HepG2 (cell line): ENCODE data around the gene TBC1D24. TPM values are rescaled to one million over a fixed set of nuclear protein-coding genes. Genes with fewer than 3 reads are reported as not detected.

Experiments used
- ATAC-seq: fragments of 200-7000 bp; cut with Tn5 transposase; 3 replicates; pipeline ENCODE4 v1.9.1; 2020; ENCODE audit warnings: mild to moderate bottlenecking, moderate library complexity
- BruUV-seq: library from RNA; stranded (reverse); fragments of 400-500 nt; replicated peaks from 2 replicates; lab custom pipeline; 2021; lab: Mats Ljungman, UMichigan
- CTCF ChIA-PET: fragments of 300-600 bp; formaldehyde crosslinking; extraction: SDS; loops from one replicate; lab custom pipeline; 2021; ENCODE audit warnings: low total read pairs, inconsistent platforms, low intra/inter-chr PET ratio; lab: Yijun Ruan, JAX
- POLR2A ChIA-PET: fragments of 350-600 bp; sonication (Branson Sonifier 250); formaldehyde crosslinking; loops from one replicate; lab custom pipeline; 2020; ENCODE audit warnings: antibody characterized with exemption, inconsistent platforms; lab: Yijun Ruan, JAX
- DNase-seq: peaks from one replicate; pipeline ENCODE4 v3.0.0-alpha.2; 2015; ENCODE audit warnings: low spot score
- FAIRE-seq: peaks from 3 replicates; lab custom pipeline; 2011; peaks lifted over from hg19 to GRCh38; lab: Jason Lieb, UNC
- H2AFZ ChIP-seq: one replicate; pipeline ENCODE4 v1.6.1; 2011; ENCODE audit warnings: low read length, inconsistent platforms
- H3K27ac ChIP-seq: fragments of 300-600 bp; 3 replicates; pipeline ENCODE4 v1.8.0; 2011; ENCODE audit warnings: mixed run types, mild to moderate bottlenecking, mixed read lengths, low read length, inconsistent platforms; ENCODE audit not compliant: insufficient read depth; ENCODE audit errors: extremely low read length
- H3K27me3 ChIP-seq, 2 experiments: fragments of 200-600 bp in 1 of 2; 2 replicates in 1 of 2; 3 replicates in 1 of 2; pipeline versions ENCODE4 v1.6.0 to v1.8.0; 2011; ENCODE audit warnings: low read length in 2 of 2, mild to moderate bottlenecking in 2 of 2, moderate library complexity in 2 of 2, inconsistent platforms in 1 of 2; ENCODE audit not compliant: insufficient read depth in 2 of 2, control insufficient read depth in 1 of 2
- H3K36me3 ChIP-seq, 2 experiments: fragments of 200-600 bp in 1 of 2; replicated peaks in 1 of 2; 2 replicates in 1 of 2; 3 replicates in 1 of 2; pipeline versions ENCODE4 v1.5.1 to v1.8.0; 2011; ENCODE audit warnings: low read length in 2 of 2, inconsistent platforms in 1 of 2; ENCODE audit not compliant: insufficient read depth in 2 of 2, control insufficient read depth in 1 of 2
- H3K4me1 ChIP-seq: 2 replicates; pipeline ENCODE4 v1.5.1; 2012; ENCODE audit warnings: low read length, inconsistent platforms; ENCODE audit not compliant: insufficient read depth
- H3K4me2 ChIP-seq: 2 replicates; pipeline ENCODE4 v1.6.0; 2011; ENCODE audit warnings: low read depth, low read length, inconsistent platforms
- H3K4me3 ChIP-seq, 3 experiments: fragments of 200-600 bp in 1 of 3; sonication (generic), shearing (Covaris generic) in 1 of 3; replicated peaks in 1 of 3; 2 replicates each; pipeline ENCODE4 v1.5.1; 2011 to 2016; ENCODE audit warnings: low read length in 3 of 3, inconsistent platforms in 2 of 3, low read depth in 2 of 3, mild to moderate bottlenecking in 2 of 3, control low read depth in 1 of 3, mixed read lengths in 1 of 3; ENCODE audit not compliant: insufficient read depth in 1 of 3
- H3K79me2 ChIP-seq: one replicate; pipeline ENCODE4 v1.6.1; 2011; ENCODE audit warnings: low read length, inconsistent platforms; ENCODE audit not compliant: insufficient read depth
- H3K9ac ChIP-seq: 2 replicates; pipeline ENCODE4 v1.6.0; 2011; ENCODE audit warnings: mild to moderate bottlenecking, low read depth, low read length, inconsistent platforms; ENCODE audit not compliant: insufficient read depth
- H3K9me3 ChIP-seq: 2 replicates; pipeline ENCODE4 v1.5.1; 2012; ENCODE audit warnings: mild to moderate bottlenecking, low read length
- H4K20me1 ChIP-seq: 2 replicates; pipeline ENCODE4 v1.6.0; 2011; ENCODE audit warnings: inconsistent platforms, mild to moderate bottlenecking, low read length, moderate library complexity; ENCODE audit not compliant: insufficient read depth
- AGO2 ChIP-seq: fragments of 200-400 bp; formaldehyde crosslinking; optimal IDR thresholded peaks from 2 replicates; pipeline ENCODE3; 2017; ENCODE audit warnings: mild to moderate bottlenecking, low read depth, low read length, moderate library complexity
- AHR ChIP-seq: IDR thresholded peaks from 2 replicates; pipeline ENCODE4 v1.6.1; 2018; ENCODE audit warnings: missing genetic modification reagents, missing compliant biosample characterization
- AKAP8 ChIP-seq: sonication (generic); formaldehyde crosslinking; IDR thresholded peaks from 2 replicates; pipeline ENCODE4 v1.5.1; 2020; ENCODE audit warnings: mild to moderate bottlenecking, missing genetic modification reagents
- BRCA1 ChIP-seq: sonication (generic); formaldehyde crosslinking; IDR thresholded peaks from 2 replicates; pipeline ENCODE4 v1.4.0; 2020; ENCODE audit warnings: missing genetic modification reagents
- FOXJ3 ChIP-seq: sonication (generic); formaldehyde crosslinking; IDR thresholded peaks from 2 replicates; pipeline ENCODE4 v1.4.0; 2020; ENCODE audit warnings: missing genetic modification reagents, mild to moderate bottlenecking, borderline replicate concordance
- GPN1 ChIP-seq: sonication (generic); formaldehyde crosslinking; IDR thresholded peaks from 2 replicates; pipeline ENCODE4 v1.5.1; 2020; ENCODE audit warnings: missing genetic modification reagents, borderline replicate concordance
- HDAC1 ChIP-seq: sonication (generic); formaldehyde crosslinking; IDR thresholded peaks from 2 replicates; pipeline ENCODE4 v1.5.1; 2020; ENCODE audit warnings: mild to moderate bottlenecking, missing genetic modification reagents
- MATR3 ChIP-seq: sonication (generic); formaldehyde crosslinking; IDR thresholded peaks from 2 replicates; pipeline ENCODE4 v1.4.0; 2020; ENCODE audit warnings: missing genetic modification reagents
- MXI1 ChIP-seq: IDR thresholded peaks from 3 replicates; pipeline ENCODE4 v1.6.1; 2012; ENCODE audit warnings: low read depth, low read length, inconsistent platforms, borderline replicate concordance
- SP4 ChIP-seq: sonication (generic); formaldehyde crosslinking; IDR thresholded peaks from 2 replicates; pipeline ENCODE4 v1.8.1; 2023; ENCODE audit warnings: mild to moderate bottlenecking, missing genetic modification reagents
- U2AF2 ChIP-seq: fragments of 200-400 bp; formaldehyde crosslinking; IDR thresholded peaks from 2 replicates; pipeline ENCODE4 v1.6.1; 2017; ENCODE audit warnings: low read depth, mild to moderate bottlenecking, low read length
- ZMYM2 ChIP-seq: sonication (generic); formaldehyde crosslinking; IDR thresholded peaks from 2 replicates; pipeline ENCODE4 v1.8.0; 2022; ENCODE audit warnings: mild to moderate bottlenecking, missing genetic modification reagents
- ZNF501 ChIP-seq: sonication (generic); formaldehyde crosslinking; IDR thresholded peaks from 2 replicates; pipeline ENCODE4 v1.5.1; 2020; ENCODE audit warnings: mild to moderate bottlenecking, moderate library complexity, missing genetic modification reagents
- ZNF550 ChIP-seq: sonication (generic); formaldehyde crosslinking; IDR thresholded peaks from 2 replicates; pipeline ENCODE4 v1.4.0; 2020; ENCODE audit warnings: mild to moderate bottlenecking, missing genetic modification reagents, borderline replicate concordance
- ZNF567 ChIP-seq: sonication (generic); formaldehyde crosslinking; IDR thresholded peaks from 2 replicates; pipeline ENCODE4 v1.8.1; 2023; ENCODE audit warnings: mild to moderate bottlenecking, missing genetic modification reagents, borderline replicate concordance
- ZNF83 ChIP-seq: sonication (generic); formaldehyde crosslinking; IDR thresholded peaks from 2 replicates; pipeline ENCODE4 v1.4.0; 2020; ENCODE audit warnings: missing genetic modification reagents, mild to moderate bottlenecking, borderline replicate concordance
- WGBS: methylation state at CpG from one replicate; pipeline ENCODE4 v1.1.6; 2017; ENCODE audit warnings: low lambda C conversion rate; 5-methylcytosine and 5-hydroxymethylcytosine counted together
- in situ Hi-C: cut with HindIII; loops from 2 replicates; pipeline ENCODE4 v1.10.0; 2017; ENCODE audit warnings: low pct_unique_long_range_greater_than_20kb; ENCODE audit not compliant: extremely low pct_ligation_motif_present
- intact Hi-C: fragments of 100-400 bp; cut with micrococcal nuclease; formaldehyde crosslinking; loops from one replicate; pipeline ENCODE4 v1.10.0; 2022; ENCODE audit not compliant: unreplicated experiment
- polyA plus RNA-seq, 8 experiments: library from polyadenylated mRNA; depleted of rRNA in 3 of 8; stranded (reverse) in 7 of 8; unstranded in 1 of 8; fragments of >200 nt; fragmentation: Illumina TruSeq in 4 of 8; extraction: Trizol in 4 of 8; gene quantifications; 2 replicates each; pipeline versions ENCODE4 v1.2.1 to v1.2.3, GENCODE V29; 2011 to 2016; ENCODE audit warnings: low read depth in 4 of 8, missing spikeins in 1 of 8, mixed read lengths in 1 of 8; ENCODE audit not compliant: insufficient read depth in 1 of 8
- total RNA-seq, 5 experiments: library from RNA; depleted of rRNA; stranded (reverse); fragments of >200 nt; fragmentation: Illumina TruSeq; extraction: Trizol; gene quantifications; 2 replicates each; pipeline ENCODE4 v1.2.3, GENCODE V29; 2016; ENCODE audit warnings: low read depth in 1 of 5
- TF ChIP-seq, protein P1 (sequence below): sonication (generic); formaldehyde crosslinking; IDR thresholded peaks from 2 replicates; pipeline ENCODE4 v1.9.0; 2022; ENCODE audit warnings: missing genetic modification reagents, mild to moderate bottlenecking, borderline replicate concordance
- TF ChIP-seq, protein P2 (sequence below): sonication (generic); formaldehyde crosslinking; IDR thresholded peaks from 2 replicates; pipeline ENCODE4 v1.4.0; 2020; ENCODE audit warnings: low read depth, mild to moderate bottlenecking, missing genetic modification reagents
- TF ChIP-seq, protein P3 (sequence below): sonication (generic); formaldehyde crosslinking; IDR thresholded peaks from 2 replicates; pipeline ENCODE4 v1.4.0; 2020; ENCODE audit warnings: missing genetic modification reagents

TBC1D24 gene
- total and polyA plus RNA-seq, 2 of the 13 experiments (the other 11 are each of a cell fraction or from before 2014, with no cell fraction given) = 7.7 to 13.7 TPM

DNA sequence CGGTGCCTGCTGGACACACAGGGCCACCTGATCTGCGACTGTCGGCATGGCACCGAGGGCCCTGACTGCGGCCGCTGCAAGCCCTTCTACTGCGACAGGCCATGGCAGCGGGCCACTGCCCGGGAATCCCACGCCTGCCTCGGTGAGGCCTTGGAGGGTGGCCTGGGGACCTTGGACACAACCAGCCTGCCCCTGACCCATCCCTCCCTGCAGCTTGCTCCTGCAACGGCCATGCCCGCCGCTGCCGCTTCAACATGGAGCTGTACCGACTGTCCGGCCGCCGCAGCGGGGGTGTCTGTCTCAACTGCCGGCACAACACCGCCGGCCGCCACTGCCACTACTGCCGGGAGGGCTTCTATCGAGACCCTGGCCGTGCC lies 2.5 kb upstream of the TBC1D24 start:
- Histone ChIP-seq H4K20me1 (peaks cover 9% of the 10 kb centered on the region; the same call in 1 of the 2 replicates), H3K27me3 (peaks cover 8 to 25% of the 10 kb centered on the region in 2 experiments), H3K79me2 (no peaks in the 10 kb centered on the region), H3K4me2 (peak overlapping the region; percentile 89), H3K4me3 (peak overlapping the region in 1 of 3 experiments; percentile 85; a peak in 2 of 6 replicates), H3K9ac (no peak overlapping the region), H3K36me3 (no peaks in the 10 kb centered on the region), H3K27ac (no peak overlapping the region), H2AFZ (no peak overlapping the region), H3K9me3 (no peaks in the 10 kb centered on the region), H3K4me1 (peaks cover 71% of the 10 kb centered on the region)
- ATAC-seq (no peak), FAIRE-seq (no peak), DNase-seq (no peak)
- WGBS = 62% methylated on average over 6 of the region's 27 CpGs
- intact Hi-C loops = loop anchor here (5.0 kb wide), 1 partner anchor 40 kb away; no protein-coding TSS in a partner anchor
- no TSS peak for BruUV-seq
- CTCF ChIA-PET = no interaction called here
- in situ Hi-C loops = no loop called here
- POLR2A ChIA-PET = interaction anchor here (0.8 kb wide), 1 partner anchor 12 kb away, joined by 3 read pairs; the partner anchor contains the start of gene TEDC2
- TF ChIP-seq, protein P1, sequence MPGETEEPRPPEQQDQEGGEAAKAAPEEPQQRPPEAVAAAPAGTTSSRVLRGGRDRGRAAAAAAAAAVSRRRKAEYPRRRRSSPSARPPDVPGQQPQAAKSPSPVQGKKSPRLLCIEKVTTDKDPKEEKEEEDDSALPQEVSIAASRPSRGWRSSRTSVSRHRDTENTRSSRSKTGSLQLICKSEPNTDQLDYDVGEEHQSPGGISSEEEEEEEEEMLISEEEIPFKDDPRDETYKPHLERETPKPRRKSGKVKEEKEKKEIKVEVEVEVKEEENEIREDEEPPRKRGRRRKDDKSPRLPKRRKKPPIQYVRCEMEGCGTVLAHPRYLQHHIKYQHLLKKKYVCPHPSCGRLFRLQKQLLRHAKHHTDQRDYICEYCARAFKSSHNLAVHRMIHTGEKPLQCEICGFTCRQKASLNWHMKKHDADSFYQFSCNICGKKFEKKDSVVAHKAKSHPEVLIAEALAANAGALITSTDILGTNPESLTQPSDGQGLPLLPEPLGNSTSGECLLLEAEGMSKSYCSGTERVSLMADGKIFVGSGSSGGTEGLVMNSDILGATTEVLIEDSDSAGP (CRISPR knock-in tag) = peak; percentile 53; the same call in 1 of the 2 replicates
- 0 out of 2 replicates have a peak, but pooled peaks have one; percentile 22 for TF ChIP-seq ZMYM2 (CRISPR knock-in tag)
- TF ChIP-seq HDAC1 (CRISPR knock-in tag) = no peak; the same call in 1 of the 2 replicates
- peak; percentile 41 for TF ChIP-seq AGO2
- TF ChIP-seq ZNF550 = 0 out of 2 replicates have a peak, but pooled peaks have one; percentile 18
- TF ChIP-seq, protein P2, sequence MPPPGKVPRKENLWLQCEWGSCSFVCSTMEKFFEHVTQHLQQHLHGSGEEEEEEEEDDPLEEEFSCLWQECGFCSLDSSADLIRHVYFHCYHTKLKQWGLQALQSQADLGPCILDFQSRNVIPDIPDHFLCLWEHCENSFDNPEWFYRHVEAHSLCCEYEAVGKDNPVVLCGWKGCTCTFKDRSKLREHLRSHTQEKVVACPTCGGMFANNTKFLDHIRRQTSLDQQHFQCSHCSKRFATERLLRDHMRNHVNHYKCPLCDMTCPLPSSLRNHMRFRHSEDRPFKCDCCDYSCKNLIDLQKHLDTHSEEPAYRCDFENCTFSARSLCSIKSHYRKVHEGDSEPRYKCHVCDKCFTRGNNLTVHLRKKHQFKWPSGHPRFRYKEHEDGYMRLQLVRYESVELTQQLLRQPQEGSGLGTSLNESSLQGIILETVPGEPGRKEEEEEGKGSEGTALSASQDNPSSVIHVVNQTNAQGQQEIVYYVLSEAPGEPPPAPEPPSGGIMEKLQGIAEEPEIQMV (CRISPR knock-in tag) = no peak
- TF ChIP-seq U2AF2 = no peak
- no peak for TF ChIP-seq FOXJ3 (CRISPR knock-in tag)
- TF ChIP-seq MXI1 = no peak
- TF ChIP-seq GPN1 (CRISPR knock-in tag) = no peak
- no peak for TF ChIP-seq BRCA1 (CRISPR knock-in tag)
- TF ChIP-seq ZNF567 (CRISPR knock-in tag) = 0 out of 2 replicates have a peak, but pooled peaks have one; percentile 31
- TF ChIP-seq AHR = 0 out of 2 replicates have a peak, but pooled peaks have one; percentile 12
- TF ChIP-seq ZNF501 (CRISPR knock-in tag) = no peak
- peak; percentile 89; the same call in 1 of the 2 replicates for TF ChIP-seq AKAP8
- 0 out of 2 replicates have a peak, but pooled peaks have one; percentile 17 for TF ChIP-seq ZNF83 (CRISPR knock-in tag)
- TF ChIP-seq SP4 (CRISPR knock-in tag) = 0 out of 2 replicates have a peak, but pooled peaks have one; percentile 16
- TF ChIP-seq, protein P3, sequence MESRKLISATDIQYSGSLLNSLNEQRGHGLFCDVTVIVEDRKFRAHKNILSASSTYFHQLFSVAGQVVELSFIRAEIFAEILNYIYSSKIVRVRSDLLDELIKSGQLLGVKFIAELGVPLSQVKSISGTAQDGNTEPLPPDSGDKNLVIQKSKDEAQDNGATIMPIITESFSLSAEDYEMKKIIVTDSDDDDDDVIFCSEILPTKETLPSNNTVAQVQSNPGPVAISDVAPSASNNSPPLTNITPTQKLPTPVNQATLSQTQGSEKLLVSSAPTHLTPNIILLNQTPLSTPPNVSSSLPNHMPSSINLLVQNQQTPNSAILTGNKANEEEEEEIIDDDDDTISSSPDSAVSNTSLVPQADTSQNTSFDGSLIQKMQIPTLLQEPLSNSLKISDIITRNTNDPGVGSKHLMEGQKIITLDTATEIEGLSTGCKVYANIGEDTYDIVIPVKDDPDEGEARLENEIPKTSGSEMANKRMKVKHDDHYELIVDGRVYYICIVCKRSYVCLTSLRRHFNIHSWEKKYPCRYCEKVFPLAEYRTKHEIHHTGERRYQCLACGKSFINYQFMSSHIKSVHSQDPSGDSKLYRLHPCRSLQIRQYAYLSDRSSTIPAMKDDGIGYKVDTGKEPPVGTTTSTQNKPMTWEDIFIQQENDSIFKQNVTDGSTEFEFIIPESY = peak; percentile 59; the same call in 1 of the 2 replicates
- no peak for TF ChIP-seq MATR3 (CRISPR knock-in tag)
